ENCODE data around the gene PNPLA8.

DNA sequence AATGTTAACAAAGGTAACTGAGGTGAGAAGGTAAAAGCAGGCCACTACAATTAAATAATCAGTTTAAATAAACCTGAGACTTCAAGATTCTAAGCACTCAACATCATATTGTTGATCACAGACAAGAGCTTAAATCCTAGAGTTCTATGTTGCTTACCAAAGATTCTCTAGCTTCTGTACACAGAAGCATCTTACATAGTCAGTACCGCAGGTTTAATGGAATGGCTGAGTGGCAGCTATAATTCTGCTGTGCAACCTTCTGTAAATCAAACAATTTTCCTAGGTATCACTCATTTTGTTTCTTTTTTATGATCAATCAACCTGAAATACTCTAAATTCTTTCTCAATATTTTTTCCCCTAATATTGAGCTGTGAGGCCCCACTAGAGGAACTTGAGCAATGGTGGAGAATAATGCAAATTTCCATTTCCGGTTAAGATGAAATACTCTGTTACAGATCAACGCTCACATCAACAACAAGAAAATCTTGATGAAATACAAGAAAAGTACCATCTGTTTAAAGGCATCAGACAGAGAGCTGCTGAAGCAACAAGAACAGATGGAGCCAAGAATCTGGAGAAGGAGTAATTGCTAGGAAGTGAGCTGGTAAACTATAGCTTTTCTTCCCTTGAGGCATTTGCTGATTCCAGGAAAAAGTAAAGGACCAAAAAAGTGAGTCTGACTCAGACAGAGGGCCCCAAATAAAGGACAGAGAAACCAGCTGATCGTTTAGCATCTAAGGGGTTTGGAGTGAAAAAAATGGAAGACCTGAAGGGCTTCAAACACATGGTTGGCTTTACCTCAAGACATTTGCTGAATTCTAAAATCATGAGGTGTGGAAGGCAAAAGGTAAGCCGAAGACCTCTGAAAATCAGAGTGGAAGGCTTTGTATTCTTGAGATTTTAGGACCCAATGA, 22.6 kb downstream of the PNPLA8 start:
- TF ChIP-seq, protein P1, sequence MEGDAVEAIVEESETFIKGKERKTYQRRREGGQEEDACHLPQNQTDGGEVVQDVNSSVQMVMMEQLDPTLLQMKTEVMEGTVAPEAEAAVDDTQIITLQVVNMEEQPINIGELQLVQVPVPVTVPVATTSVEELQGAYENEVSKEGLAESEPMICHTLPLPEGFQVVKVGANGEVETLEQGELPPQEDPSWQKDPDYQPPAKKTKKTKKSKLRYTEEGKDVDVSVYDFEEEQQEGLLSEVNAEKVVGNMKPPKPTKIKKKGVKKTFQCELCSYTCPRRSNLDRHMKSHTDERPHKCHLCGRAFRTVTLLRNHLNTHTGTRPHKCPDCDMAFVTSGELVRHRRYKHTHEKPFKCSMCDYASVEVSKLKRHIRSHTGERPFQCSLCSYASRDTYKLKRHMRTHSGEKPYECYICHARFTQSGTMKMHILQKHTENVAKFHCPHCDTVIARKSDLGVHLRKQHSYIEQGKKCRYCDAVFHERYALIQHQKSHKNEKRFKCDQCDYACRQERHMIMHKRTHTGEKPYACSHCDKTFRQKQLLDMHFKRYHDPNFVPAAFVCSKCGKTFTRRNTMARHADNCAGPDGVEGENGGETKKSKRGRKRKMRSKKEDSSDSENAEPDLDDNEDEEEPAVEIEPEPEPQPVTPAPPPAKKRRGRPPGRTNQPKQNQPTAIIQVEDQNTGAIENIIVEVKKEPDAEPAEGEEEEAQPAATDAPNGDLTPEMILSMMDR (IDR thresholded peaks at IDR 0.05): no peak
- TF ChIP-seq POLR2A (IDR thresholded peaks at IDR 0.05): no peak
